Esophagus mucosa (tissue), 1 donor: ENCODE data around the gene FRMD3. TPM values are rescaled to one million over a fixed set of nuclear protein-coding genes. Genes with fewer than 3 reads are reported as not detected.
A peak's percentile ranks its signal among the peaks of the same experiment; 100 is the strongest.

Experiments
- ATAC-seq: fragments of 200-7000 bp; cut with Tn5 transposase; one replicate; pipeline ENCODE4 v1.9.1; 2020
- total RNA-seq: library from RNA; stranded (reverse); gene quantifications from one replicate; pipeline ENCODE4 v1.2.4, GENCODE V29; 2023
- donor health status: DM: yes; HTN: yes; CAD: no.

FRMD3 gene
- 0.60 TPM for total RNA-seq

DNA sequence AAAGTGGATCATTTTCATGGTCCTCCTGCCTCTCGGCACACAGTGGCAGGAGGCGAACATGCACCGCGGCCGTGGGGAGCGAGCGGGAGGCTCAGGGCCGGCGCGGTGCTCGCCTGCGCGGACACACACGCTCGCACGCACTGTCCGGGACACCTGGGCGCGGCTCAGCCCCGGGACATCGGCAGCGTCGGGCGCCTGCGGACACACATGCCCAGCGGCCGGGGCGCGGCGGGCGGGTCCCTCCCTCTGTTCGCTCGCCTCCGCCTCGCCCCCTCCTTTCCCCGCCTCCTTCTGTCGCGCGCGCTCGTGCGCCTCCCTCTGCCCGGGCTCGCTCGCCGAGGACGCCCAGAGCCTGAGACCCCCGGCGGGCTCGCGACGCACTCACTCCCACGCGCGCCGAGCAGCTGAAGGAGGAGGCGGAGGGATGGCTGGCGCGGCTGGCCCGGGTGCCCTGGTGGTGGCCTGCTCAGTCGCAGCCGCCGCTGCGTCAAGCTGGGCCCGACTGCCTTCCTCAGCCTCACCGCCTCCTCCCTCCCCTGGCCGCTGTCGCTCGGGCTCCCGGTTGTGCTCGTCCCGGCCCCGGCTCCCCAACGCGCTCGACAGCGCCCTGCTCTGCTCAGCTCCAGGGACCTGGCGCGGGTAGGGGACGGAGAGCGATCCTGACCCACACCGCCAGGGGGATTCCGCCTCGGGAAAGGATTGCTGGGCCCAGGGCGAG lies at the start of gene FRMD3:
TSS of gene FRMD3 (minus strand) at position 230 of the 718 bp plus-strand sequence. CDS start at position 60, 170 bp downstream.
- peak; percentile 81 for ATAC-seq

DNA sequence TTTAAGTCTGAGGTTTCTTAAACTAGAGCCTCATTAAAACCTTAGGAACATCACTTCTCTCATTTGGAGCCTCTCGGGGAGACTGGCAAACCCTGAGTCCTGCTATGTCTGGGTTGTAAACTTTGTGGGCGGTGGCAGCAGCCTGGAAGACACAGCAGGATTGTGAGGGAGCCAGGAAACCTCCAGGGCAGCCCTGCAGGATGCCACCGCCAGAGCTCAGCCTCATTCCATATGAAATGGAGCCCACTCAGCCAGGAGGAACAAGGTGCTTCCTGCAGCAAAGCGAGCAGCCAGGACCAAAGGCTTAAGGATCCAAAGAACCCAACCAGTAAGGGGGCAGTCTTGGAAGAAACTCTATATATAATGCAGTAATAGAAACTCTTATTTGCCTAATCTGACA lies 46.8 kb upstream of the FRMD3 start:
- ATAC-seq: no peak

DNA sequence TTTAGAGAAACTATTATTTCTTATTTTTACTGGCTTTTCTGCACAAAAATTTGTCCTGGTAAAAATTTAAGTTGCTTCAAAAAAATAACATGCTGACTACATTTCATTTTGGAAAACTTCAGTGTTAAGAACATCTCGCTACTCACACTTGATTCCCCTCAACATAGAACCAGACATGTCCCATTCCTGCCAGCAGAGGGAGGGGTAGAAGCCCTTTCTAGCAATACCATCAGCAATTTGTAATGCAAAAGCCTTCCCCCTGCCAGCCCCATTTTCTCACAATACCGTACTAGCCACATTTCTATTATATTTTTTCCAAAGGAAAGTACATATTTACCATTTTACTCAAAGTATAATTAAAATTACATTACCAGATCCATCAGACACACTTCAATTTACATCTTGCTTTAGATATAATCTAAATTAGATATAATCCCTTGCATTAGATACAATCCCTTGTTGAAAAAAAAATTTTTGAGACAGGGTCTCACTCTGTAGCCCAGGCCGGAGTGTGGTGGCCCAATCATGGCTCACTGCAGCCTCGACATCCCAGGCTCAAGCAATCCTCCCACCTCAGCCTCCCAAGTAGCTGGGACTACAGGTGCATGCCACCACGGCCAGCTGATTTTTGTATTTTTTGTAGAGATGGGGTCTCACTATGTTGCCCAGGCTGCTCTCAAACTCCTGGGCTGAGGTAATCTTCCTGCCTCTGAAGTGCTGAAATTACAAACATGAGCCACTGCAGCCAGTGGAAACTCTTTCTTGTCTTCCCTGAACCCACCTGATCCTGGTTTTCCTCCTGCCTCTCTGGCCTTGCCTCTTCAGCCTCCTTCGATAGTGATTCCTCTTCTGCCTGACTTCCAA lies 45.2 kb upstream of the FRMD3 start:
- no peak for ATAC-seq

DNA sequence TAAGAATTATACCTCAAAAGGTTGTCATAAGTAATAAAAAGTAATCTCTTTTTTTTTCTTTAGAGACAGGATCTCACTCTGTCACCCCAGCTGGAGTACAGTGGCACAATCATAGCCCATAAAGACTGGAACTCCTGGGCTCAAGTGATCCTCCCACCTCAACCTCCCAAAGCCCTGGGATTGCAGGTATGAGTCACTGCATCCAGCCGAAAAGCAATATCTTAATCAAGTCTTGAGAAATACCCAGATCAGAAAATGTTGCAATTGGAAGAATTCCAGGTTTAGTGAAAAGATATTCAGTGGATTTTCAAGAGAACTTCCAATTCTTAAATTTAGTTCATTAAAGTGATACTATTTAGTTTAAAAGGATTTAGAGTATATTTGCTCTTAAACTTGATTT lies 43.8 kb upstream of the FRMD3 start:
- no peak for ATAC-seq

DNA sequence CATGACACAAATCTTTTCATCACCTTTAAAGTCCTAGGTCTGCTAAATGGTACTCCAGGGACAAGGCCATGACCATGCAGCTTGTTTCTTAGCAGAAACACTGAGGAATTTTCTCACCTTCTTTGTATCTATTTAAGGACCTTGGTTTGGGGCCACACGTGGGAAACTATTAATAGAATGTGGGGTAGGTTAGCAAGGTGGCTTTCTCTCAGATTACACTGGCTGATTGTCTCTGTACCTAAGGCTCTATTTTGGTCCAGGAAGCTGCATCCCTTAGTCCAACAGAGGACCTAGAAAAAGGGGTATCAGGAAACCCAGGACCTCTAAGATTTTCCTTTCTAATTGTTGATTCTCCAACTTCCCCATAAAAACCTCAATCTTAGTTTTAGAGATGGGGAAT lies 36.3 kb upstream of the FRMD3 start:
- no peak for ATAC-seq

DNA sequence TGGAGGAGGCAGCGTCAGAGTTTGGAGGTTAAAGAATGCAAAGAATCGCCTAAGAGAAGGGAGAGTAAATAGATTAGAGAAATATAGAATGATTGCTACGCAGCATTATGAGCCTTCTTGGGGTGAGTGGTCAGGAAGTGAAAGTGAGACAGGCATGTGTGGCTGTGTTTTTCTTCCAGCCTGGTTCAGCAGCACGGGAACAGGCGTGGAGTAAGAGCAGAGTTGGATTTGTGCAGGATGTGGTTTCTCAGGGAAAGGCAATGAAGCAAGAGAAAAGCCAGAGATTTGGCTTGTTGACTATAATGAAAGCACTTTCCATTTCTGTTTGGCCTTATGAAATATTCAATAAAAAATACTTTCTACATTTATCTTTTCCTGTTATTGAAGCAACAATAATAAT lies 34.3 kb upstream of the FRMD3 start:
- no peak for ATAC-seq

DNA sequence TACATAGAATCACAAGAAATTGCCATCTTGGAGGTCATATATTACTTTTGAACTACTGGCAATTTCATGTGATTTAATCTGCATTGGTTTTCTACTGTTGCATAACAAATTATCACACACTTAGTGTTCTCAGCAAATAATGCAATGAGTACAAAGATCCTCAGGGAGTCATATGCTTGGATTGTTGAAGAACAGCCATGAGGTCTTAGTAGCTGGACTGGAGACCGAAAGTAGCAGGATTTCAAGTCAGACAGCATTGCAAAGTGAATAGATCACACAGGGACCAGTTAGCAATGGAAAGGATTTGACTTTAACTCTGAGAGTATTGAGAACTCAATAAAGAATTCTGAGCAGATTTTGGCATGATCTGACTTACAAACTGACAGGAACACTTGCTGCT lies 32.2 kb upstream of the FRMD3 start:
- peak; percentile 63 for ATAC-seq

DNA sequence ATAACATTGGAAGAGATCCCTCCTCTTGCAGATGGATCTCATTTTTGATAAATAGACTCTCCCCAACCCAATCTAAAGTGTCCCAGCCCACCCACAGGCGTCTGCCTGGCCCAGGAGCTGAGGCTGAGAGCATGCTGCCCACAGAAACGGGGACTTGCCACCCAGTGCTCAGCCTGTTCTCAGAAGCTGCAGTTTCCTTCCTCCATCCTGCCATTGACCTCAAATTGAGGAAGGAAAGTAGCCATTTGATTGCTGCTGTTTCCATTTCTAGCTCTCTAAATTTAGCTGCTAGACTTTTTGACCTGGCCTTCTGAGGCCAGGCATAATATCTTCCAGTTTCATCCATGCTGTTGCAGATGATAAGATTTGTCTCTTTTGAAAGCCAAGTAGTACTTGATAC lies 31.1 kb upstream of the FRMD3 start:
- ATAC-seq: no peak

DNA sequence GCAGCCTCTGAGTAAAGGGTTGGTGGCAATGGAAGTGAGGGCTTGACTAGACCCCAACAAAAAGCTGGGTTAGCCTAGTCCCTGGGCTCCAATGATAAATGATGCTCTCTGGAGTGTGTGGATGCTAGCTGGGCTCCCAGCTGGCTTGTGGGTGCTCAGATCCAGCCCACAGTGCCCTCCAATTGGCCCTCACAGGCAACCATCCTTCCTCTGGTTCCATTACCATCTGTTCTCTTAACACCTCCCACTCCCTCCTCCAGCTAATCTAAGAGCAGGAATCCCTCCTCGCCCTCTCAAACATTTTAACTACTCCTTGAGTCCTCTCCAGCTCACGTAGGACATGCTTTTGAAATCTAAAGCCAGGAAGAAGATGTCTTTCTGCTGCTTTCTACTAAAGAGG lies 25.2 kb upstream of the FRMD3 start:
- ATAC-seq: no peak

DNA sequence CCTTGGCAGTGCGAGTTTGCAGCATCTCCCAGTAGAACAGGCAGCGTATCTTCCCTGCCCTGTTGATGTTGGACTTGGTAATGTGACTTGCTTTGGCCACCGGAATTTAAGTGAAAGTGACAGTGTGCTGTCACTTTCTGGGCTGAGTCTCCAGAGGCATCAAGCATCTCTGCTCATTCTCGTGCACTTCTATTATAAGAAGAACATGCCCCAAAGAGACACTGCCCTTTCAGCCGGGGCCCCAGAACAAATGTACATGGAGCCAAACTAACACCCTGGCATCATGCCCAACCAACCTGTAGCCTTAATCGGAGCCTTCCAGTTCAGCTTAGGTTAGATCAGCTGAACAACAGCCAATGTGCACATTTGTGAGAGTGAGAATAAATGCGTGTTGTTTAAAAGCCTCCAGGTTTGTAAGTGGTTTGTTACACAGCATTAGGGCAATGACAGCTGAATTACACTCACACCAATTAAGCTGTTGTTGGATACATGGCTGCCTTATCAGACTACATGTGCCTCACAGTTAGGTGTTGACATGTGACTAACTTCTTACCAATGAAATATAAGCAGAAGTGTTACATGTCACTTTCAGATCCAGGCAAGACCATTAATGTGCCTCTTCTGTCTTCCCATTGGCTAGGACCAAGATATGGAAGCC lies 22.1 kb upstream of the FRMD3 start:
- ATAC-seq: no peak

DNA sequence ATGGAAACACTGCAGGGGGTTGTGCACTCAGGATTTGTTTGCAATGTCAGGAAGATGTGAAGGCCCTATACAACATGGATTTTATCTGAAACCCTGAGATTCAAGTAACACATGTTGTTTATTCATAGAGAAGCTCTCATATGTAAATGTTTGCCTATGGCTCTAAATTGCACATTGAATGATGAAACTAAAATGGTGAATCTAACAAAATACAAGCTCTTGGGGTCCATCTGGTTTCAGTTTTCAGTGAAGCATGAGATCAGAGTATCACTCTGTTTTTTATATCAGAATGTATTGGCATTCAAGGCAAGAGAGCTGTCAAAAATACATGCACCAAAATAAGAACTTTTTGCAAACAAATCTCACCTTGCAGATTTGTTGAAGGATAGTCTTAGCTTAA lies 19.6 kb upstream of the FRMD3 start:
- ATAC-seq: no peak

DNA sequence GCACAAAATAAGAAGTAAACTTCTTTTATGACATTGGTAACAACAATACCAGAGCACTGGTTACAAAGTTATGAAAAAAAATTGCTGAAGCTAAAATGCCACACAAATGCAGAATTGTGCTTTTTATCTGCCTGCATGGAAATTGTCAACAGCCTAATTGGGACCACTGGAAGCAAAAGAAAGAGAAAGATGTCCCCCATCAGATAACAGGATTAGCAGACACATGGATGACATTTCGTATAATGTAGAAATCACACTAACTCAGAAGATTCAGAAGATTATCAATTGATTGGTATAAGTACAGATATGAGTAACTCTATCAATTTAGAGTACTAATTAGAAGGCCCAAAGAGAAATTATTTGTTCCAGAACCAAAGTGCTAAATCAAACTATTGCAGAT lies 19.1 kb upstream of the FRMD3 start:
- no peak for ATAC-seq

DNA sequence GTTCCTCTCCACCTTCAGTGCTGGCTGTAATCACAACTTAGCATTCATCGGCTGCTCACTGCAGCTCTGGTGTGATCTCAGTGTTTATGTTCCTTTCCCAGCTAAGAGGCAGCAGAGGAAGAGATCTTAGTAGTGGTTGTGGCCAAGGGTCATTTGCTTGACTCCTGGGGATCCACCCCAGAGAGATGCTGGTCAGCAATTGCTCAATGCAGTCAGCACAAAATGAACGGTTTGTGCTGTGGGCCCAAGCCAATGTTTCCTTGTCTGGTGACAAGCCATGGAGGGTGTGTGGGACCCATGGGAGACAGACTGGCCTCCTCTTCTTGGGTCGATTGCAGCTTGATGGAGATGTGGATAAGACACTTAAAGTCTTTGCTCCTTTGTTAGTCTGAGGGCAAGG lies 16.1 kb upstream of the FRMD3 start:
- ATAC-seq: no peak

DNA sequence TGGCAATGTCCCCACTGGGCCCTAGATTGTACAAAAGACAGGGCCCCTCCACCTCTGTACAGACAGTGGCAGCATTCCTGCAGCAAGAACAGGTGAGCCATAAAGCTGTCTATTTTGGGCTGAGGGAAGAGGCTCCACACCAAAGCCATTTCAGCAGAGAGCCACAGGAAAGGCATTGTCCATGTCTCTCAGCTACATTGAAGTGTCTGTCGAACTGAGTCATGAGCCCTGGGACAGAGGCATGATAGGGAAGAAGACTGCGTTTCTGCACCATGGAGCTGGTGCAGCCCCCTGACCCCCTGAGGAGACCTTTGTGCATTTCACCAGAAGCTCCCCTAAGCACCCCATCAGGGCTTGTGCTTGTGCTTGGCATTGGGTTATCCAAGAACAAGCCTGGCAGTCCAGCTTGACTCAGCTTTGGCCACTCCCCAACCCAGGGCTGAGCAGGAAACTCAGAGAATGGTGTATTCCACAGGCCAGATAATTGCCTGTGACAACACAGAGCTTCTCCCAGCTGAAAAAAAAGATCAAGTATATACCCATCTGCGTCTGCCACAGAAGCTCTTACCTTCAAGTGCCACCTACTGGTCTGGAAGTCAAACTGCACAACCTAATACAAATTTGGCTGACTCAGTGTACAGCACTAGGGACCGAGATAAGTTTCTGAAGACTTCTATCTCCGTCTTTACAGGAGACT lies 5.9 kb upstream of the FRMD3 start:
- peak; percentile 93 for ATAC-seq

DNA sequence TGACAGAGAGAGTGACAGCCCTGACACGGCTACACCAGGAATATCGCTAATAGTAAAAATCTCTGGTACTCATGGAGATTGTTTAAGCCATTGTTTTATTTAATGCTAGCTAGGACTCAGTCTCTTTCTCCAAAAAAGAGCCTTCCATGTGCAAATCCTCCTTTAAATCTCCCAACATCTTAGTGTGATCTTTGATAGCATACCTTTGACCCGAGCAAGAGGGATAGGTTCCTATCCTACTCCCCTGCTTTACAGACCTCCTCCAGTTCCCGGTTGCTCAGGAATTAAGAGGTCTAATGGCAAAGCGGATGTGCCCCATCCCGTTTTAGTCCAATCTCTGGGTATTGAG lies 663 bp upstream of the FRMD3 start:
- no peak for ATAC-seq

DNA sequence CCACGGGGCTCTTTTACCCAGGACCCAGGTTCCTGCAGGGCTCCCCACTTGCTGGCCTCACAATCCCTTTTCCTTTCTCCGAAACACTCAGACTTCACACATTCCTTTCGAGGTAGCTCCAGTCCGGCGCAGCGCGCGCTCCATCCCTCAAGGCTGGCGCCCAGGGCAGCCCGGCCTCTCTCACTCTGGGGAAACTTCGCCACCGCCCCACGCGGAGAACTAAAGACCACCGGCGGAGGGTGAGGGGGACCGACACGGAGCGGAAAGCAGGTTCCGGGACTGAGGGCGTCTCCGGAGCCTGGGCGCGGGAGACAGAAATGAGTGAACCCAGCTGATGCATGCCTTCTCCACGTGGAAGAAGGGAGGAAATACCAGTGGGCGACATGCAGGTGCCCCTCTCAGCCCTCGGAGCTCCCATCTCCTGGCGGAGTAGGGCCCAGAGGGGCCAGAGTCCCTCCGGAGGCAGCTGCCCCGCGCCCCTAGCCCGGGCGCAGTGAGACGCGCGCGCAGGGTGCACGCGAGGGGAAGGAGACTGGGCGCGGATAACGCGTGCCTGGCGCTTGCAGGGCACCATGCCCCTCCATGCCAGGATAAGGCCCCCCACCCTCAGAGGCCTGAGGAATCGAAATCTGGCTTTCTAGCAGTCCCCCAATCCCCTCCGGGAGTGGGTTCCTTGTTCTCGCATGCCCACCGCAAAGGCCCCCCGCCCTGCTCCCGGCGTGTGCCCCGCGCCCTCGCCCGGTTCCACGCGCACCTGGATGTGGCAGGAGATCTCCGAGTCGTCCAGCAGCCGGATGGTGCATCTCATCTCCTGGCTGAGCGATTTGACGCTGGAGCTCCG lies 650 bp downstream of the FRMD3 start:
- ATAC-seq: no peak

DNA sequence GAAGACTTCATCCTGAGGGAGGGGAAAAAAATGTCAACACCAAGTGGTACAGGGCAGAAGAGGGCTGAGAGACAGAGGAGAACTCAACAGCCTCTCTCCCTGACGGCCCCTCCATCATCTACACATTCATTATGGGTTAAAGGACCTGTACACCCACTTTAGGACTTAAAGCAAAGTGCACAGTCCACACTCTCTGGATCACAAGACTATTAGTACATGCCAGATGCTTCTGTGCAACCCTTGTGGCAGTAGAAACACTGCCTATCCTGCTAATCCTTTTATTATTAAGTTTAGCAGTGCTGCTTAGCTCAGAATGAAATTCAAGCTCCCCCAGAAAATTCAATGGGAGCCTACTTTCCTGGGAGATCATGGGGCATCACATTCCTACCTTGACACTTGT lies 1.9 kb downstream of the FRMD3 start:
- ATAC-seq: no peak

DNA sequence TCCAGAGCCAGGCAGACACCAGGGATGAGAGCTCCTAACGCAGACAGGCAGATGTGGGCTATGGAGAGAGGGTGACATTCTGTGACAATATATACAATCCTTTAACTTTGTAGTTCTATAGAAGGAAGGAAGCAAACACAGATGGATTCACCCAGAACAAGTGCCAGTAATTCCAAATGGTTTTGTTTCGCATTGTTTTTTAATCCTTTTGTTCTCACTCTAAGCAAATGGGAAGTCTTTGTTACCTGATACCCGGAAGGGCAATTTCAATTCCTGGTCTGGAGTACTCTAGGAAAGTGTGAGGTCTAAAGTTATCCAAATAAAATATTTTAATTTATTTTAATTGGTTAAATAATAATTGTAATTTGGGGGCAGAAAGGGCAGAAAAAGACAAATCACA lies 2.5 kb downstream of the FRMD3 start:
- no peak for ATAC-seq

DNA sequence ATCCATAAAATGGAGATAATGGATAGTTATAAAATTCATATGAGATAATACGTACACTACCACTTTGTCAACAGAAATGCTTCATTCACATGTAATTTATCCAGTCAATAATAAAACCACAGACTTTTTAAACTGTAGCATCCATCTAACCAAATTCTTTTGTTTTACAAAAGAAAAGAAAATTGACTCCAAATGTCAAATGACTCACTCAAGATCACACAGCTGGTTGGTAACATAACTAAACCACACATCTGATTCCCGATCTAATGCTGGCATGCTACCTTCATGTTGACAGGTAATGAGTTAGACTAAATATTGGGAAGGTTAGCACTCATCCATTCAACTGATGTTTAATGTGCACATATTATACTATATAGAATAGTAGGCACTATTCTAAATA lies 4.9 kb downstream of the FRMD3 start:
- ATAC-seq: no peak

DNA sequence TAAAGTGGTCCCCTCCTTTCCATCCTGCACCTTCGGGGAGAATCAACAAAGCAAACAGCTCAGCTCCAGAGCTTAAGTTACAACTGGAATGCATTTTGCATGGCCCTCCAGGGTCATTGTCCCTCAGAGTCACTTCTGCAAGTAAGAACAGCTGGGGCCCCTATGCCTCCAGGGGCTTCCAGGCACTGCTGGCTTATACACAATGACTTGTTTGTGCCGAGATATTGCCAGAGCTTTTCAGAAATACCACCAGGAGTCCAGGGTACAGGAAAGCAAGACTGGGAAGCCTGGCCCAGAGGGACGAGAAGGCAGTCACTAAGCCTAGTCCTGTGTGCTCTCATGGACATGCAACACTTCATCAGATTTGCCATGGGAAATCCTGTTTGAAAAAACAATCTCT lies 11.3 kb downstream of the FRMD3 start:
- ATAC-seq: no peak

DNA sequence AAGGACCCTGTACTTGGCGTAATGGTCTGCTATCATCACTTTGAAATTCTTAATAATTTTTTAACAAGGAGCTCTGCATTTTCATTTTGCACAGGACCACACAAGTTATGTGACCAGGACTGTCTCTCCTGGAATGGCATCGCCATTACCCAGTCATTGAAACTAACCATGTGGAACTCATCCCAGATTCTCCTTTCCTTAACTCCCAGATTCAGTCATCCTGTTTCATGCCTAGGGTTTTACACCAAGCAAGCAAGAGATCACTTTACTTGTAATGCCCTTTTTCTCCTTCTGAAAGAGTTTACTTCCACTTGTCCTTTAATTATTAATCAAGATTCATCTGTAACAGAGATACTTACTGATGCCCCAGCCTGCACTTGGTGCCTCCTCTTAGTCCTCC lies 12.0 kb downstream of the FRMD3 start:
- ATAC-seq: no peak

DNA sequence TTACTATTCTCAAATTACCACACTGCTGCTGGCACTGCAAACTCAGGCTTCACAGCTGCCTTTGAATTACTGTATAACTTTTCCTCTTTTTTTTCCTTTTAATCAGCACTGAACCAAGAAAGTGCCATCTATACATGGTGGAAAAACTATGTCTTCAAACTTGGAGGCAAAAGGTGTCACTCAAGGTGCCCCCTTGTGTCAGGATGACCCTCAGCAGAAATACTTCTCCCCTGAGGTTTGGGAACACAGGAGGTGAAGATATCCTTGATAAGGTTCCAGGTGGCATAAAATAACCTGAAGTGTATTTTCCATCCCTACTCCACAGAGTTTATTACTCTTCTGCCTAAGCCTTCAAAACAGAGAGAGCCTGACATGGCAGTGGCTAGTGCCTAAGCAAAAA lies 14.5 kb downstream of the FRMD3 start:
- no peak for ATAC-seq
